GM12892 (cell line): ENCODE measurements around the gene SDK1.

Source experiments
- DNase-seq: peaks from one replicate; pipeline ENCODE4 v3.0.0; 2011; ENCODE audit not compliant: insufficient read length
- FAIRE-seq: peaks from 2 replicates; lab custom pipeline; 2011; peaks lifted over from hg19 to GRCh38; lab: Jason Lieb, UNC
- POLR2A ChIP-seq: IDR thresholded peaks from 2 replicates; pipeline ENCODE4 v1.6.1; 2011; ENCODE audit warnings: low read depth, low read length, control low read depth
- POLR2AphosphoS5 ChIP-seq: IDR thresholded peaks from 2 replicates; pipeline ENCODE4 v1.6.1; 2011; ENCODE audit warnings: low read depth, low read length, control low read depth
- TAF1 ChIP-seq: IDR thresholded peaks from 2 replicates; pipeline ENCODE4 v1.6.1; 2011; ENCODE audit warnings: low read depth, mild to moderate bottlenecking, control low read depth, low read length, borderline replicate concordance

SDK1 gene

DNA sequence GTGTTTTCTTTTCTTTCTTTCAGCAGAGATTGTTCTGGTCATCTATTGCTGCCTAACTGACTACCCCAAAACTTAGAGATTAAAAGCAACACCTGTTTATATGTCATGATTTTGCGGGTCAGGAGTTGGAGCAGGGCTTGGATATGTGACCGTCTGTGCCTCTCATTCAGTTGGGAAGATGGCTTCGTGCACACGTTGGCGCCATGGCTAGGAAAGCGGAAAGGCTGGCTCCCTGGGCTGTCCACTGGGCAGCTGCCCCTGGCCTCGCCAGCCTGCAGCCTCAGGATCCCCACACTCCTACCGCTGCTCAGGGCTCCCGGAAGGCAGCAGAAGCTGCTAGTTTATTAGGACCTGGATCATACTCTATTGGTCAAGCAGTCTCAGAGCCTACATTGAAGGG, 742.9 kb downstream of the SDK1 start:
- FAIRE-seq (no peak), DNase-seq (no peak)
- TF ChIP-seq POLR2AphosphoS5 (no peak), TAF1 (no peak), POLR2A (no peak)

DNA sequence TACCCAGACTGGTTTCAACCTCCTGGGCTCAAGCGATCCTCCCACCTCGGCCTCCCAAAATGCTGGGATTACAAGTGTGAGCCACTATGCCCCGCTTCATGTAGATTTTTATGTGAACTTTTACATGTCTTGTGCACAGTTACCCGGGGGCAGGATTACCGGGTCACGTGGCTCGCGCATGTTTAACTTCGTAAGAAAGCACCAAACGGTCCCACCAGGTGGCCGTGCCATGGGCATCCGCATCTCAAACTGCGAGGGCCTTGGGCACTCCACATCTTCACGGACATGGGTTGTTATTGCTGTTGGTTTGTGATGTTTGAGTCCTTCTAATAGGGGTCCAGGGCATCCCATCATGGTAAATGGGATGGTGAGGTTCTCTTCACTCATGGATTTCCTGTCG, 744.4 kb downstream of the SDK1 start:
- TF ChIP-seq TAF1: no peak
- no peak for TF ChIP-seq POLR2A
- TF ChIP-seq POLR2AphosphoS5: no peak
- DNase-seq (no peak), FAIRE-seq (no peak)

DNA sequence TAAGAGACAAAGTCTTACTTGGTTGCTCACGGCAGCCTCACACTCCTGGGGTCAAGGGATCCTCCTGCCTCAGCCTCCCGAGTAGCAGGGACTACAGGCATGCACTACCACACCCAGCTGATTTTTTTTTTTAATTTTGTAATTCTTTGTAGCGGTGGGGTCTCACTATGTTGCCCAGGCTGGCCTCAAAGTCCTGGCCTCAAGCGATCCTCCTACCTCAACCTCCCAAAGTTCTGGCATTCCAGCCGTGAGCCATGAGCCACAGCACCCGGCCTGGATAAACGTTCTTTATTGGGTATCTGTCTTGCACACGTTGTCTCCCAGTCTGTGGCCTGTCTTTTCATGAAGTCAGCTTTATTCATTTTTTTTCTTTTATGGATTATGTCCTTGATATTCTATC, 744.9 kb downstream of the SDK1 start:
- no peak for FAIRE-seq
- DNase-seq: no peak
- TF ChIP-seq POLR2AphosphoS5 (no peak), POLR2A (no peak), TAF1 (no peak)

DNA sequence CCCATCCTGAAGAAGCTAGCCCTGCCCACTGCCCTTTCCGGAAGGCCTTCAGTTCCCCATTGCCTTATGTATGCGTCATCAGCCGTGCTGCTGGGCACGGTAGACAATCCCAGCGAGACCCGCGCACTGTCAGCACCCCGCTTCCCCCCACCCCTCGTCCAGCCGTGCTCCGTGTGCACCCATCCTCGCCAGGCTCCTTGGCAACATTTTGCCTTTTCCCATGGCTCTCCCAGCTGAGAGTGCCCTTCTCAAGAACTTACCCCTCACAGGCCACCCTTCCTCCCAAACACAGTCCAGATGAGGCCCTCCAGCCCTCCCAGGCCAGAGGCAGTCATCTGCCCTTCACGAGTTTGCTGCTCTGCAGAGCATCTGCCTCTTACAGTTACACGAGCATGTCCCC, 747.3 kb downstream of the SDK1 start:
- no peak for TF ChIP-seq POLR2A
- no peak for TF ChIP-seq POLR2AphosphoS5
- TF ChIP-seq TAF1: no peak
- FAIRE-seq: no peak
- DNase-seq: no peak

DNA sequence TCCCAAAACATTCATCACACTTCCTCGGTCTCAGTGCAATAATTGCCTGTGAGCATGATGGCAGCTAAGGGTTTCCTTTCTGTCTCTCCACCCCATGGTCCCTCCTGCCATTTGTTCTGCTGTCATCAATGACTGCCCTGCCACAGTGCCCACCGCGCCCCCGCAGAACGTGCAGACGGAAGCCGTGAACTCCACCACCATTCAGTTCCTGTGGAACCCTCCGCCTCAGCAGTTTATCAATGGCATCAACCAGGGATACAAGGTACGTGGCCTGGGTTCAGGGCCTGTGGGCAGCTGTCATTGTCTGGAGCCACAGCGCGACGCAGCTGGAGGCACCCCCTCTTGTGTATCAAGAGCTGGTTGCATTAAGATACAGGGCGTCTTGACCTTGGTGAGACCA, 748.1 kb downstream of the SDK1 start:
- DNase-seq (no peak), FAIRE-seq (no peak)
- TF ChIP-seq POLR2A: no peak
- TF ChIP-seq TAF1: no peak
- TF ChIP-seq POLR2AphosphoS5: no peak

DNA sequence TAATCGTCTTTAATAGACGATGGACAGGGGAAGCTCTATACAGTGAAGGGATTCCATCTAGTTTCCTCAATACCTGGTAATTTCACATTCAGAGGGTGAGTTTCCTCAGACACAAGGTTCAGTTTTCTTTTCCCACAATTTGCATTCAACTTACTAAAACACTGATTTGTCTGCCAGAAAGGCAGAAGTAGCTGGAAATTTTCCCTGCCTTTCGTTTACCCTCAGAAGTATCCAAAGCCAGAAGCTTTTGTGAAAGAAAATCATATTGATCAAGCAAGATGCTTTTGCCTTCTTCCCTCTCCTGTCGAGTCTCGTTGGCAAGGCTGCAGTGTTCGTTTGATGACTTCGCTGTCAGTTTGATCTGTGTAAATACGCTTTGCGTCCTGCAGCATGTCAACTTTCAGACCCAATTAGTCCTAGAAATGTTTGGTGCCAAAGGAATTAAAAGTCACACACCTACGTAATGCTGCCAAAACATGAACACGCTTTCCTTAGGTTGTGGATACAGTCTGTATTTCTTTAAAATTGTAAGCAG, 749.1 kb downstream of the SDK1 start:
- TF ChIP-seq POLR2A: no peak
- no peak for TF ChIP-seq TAF1
- no peak for TF ChIP-seq POLR2AphosphoS5
- DNase-seq (no peak), FAIRE-seq (no peak)

DNA sequence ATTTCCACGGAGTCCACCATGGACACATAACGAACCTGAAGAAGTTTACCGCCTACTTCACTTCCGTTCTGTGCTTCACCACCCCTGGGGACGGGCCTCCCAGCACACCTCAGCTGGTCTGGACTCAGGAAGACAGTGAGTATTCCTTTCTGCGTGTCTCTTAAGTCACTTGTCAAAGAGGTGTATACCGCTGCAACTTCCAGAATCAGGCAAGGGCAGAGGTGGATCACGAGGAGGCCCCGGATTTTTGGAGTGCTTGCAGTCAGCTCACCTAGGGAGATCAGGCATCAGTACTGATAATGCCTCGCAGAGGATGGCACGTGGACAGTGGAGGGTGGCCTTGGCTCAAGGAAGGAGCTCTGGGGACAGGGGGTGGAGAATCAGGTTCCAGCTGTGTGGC, 750.6 kb downstream of the SDK1 start:
- TF ChIP-seq POLR2A (no peak), TAF1 (no peak), POLR2AphosphoS5 (no peak)
- no peak for FAIRE-seq
- DNase-seq: no peak

DNA sequence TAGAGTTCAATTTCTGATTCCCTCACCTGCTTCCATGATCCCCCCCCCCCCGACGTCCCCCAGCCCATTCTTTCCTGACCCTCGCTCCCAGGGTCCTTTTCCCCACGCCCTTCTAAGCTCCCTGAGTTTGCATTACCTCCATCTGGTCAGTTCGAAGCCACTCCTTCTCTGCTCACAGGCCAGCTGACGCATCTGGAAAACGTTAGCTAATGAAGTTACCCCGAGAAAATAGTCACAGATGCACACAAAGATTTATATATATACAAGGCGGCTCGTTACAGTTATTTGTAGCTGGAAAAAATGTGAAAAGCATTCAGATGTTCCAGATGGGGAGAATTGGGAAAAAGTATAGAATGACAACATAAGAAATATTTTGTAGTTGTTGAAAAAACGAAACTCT, 751.1 kb downstream of the SDK1 start:
- no peak for FAIRE-seq
- DNase-seq: no peak
- TF ChIP-seq TAF1 (no peak), POLR2AphosphoS5 (no peak), POLR2A (no peak)

DNA sequence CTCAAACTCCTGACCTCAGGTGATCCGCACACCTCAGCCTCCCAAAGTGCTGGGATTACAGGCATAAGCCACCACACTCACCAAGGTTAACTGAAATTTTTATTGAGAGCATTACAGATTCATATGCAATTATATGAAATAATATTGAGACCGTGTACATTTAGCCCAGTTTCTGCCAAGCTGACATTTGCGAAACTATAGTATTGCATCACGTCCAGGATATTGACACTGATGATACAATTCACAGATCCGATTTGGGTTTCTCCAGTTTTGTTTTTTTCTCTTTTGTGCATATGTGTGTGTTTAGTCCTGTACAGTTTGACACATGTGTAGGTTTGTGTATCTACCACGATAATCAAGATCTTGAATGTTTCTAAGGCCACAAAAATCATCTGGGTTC, 753.1 kb downstream of the SDK1 start:
- DNase-seq: no peak
- TF ChIP-seq POLR2AphosphoS5: no peak
- TF ChIP-seq TAF1: no peak
- no peak for TF ChIP-seq POLR2A
- FAIRE-seq: no peak

DNA sequence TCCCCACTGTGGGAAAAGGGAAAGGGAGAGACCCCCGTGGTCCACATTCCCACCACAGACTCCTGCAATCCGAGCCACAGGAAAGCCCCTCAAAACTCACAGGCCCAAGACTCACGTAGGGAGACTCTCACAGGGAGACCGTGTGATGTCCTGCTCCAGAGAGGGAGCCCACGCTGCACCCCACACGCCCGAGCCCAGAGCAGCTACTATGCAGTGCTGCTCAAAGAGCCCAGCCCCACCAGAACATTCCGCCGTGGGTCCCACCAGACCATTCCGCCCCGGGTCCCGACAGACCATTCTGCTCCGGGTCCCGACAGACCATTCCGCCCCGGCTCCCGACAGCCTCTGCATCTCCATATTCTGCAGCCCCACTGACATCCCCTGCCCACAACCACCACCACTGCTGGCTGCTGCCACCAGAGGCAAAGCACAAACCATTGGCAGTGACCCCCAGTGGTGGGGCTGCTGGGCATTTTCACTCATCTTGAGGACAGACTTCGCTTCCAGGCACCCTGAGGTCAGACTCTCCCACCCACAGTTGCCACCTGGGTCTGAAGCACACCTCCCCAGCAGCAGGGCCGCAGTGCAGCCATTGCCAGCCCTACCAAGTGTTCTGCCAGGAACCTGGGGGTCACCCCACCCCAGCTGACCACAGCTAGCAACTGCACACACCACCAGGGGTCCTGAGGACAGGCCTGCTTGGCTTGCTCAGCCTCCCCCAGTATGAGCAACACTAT, 755.7 kb downstream of the SDK1 start:
- FAIRE-seq: no peak
- no peak for TF ChIP-seq POLR2AphosphoS5
- TF ChIP-seq POLR2A: no peak
- no peak for TF ChIP-seq TAF1

DNA sequence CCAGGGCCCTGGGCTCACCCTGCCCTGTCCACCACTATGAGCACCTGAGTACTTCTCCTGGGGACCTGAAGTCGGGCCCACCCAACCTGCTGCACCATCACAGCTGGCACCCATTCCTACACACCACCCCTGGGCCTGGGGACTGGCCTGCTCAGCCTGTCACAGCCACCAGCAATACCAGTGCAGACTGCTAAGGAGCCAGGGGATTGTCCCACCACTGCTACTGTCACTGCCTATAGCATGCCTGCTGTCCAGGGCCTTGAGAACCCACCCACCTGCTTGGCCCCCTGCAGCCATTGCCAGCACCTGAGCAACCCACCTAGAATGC, 756.2 kb downstream of the SDK1 start:
- no peak for DNase-seq
- TF ChIP-seq POLR2A: no peak
- TF ChIP-seq POLR2AphosphoS5: no peak
- TF ChIP-seq TAF1: no peak
- no peak for FAIRE-seq

More for the DNA sequence above, 755.7 kb downstream of the SDK1 start:
- no peak for DNase-seq

DNA sequence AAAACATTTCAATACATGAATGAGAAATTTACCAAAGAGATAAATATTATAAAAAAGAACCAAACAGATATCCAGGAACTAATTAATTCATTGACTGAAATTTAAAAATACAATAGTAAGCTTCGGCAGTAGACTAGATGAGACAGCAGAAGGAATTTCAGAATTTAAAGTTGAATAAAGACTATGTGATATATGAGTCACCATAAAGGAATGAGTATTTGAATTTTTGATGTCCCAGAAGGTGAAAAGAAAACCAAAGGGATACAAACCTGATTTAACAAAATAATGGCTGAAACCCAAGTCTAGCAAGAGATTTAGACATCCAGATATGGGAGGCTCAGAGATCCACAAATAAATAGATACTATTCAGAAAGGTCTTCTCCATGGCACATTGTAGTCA, 757.1 kb downstream of the SDK1 start:
- TF ChIP-seq POLR2A: no peak
- TF ChIP-seq TAF1: no peak
- TF ChIP-seq POLR2AphosphoS5: no peak
- FAIRE-seq (no peak), DNase-seq (no peak)

DNA sequence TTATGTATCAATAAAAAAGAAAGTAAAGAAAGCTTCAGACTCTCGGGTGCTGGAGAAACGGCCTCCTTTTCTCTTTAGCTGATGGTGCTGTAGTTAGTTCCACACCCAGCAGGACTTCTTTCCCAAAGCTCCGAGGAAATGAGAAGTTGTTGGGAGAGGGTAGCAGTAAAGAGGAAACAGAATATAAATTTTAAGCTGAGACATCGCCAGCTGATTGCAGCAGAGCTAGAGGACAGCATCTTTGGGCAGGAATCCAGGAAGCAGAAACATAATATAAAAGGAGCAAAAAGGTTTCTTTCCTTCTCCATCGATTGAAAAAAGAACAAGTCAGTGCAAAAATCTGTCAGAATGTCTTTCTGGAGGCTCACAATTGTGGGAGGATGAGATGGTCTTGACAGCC, 764.1 kb downstream of the SDK1 start:
- no peak for FAIRE-seq
- DNase-seq: no peak
- TF ChIP-seq POLR2AphosphoS5: no peak
- TF ChIP-seq POLR2A: no peak
- TF ChIP-seq TAF1: no peak
